ENCODE measurements around the gene RIPPLY2.

The RIPPLY2 gene

DNA sequence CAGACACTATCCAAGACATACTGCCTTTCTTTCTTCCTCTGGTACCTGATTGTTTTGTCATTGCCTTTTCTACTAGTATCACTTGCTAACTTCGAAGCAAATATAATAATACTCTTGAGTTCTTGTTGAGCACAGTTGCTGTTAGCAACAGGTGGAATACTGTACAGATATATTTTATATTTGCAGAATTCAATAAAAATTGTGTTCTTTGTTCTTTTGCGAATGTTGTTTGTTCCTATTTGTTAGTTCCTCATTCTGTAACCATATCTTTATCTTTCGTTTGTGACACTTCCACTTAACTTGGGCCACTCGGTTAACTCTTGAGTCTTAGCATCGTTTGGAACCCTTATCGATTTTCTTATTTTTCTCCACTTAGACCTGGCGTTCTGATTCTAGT is 7.2 kb downstream of the RIPPLY2 start:
- H3K27ac ChIP-seq, result peak overlapping the region; percentile 69
- TF ChIP-seq, protein P1, sequence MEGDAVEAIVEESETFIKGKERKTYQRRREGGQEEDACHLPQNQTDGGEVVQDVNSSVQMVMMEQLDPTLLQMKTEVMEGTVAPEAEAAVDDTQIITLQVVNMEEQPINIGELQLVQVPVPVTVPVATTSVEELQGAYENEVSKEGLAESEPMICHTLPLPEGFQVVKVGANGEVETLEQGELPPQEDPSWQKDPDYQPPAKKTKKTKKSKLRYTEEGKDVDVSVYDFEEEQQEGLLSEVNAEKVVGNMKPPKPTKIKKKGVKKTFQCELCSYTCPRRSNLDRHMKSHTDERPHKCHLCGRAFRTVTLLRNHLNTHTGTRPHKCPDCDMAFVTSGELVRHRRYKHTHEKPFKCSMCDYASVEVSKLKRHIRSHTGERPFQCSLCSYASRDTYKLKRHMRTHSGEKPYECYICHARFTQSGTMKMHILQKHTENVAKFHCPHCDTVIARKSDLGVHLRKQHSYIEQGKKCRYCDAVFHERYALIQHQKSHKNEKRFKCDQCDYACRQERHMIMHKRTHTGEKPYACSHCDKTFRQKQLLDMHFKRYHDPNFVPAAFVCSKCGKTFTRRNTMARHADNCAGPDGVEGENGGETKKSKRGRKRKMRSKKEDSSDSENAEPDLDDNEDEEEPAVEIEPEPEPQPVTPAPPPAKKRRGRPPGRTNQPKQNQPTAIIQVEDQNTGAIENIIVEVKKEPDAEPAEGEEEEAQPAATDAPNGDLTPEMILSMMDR (conservative IDR thresholded peaks at IDR 0.05), result no peak

DNA sequence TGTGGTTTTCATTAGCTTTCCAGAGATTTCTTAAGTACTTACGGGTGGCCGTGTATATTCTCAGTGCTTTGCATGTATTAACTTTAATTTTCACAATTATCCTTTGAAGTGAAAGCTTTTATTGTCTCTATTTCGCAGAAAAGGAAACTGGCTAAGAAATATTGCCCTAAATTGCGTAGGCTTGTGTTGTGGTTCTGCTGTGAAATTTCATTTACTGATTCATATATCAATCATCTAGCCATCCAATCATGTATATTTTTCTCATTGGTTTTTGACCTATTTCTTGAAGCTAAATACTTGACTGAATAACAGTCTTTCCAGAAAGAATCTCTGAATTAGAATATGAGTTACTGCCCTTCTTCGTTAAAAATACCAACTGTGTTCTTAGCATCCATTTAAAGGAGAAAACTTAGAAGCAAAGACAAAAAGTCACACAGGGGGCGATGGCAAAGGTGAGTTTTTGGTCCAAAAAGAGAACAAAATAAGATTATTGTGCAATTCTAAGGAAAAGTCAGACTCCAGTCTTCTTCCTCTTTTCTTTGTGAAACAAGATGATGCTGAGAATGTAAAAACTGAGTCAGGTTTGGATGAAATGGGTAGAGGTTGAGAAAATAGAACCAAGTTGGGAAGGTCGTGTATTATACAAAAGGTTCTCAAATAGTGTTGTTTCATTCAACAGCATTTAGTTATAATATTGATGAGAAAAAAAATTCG is 7.8 kb downstream of the RIPPLY2 start:
- TF ChIP-seq, protein P1 (conservative IDR thresholded peaks at IDR 0.05), result no peak
- no peak overlapping the region for H3K27ac ChIP-seq

DNA sequence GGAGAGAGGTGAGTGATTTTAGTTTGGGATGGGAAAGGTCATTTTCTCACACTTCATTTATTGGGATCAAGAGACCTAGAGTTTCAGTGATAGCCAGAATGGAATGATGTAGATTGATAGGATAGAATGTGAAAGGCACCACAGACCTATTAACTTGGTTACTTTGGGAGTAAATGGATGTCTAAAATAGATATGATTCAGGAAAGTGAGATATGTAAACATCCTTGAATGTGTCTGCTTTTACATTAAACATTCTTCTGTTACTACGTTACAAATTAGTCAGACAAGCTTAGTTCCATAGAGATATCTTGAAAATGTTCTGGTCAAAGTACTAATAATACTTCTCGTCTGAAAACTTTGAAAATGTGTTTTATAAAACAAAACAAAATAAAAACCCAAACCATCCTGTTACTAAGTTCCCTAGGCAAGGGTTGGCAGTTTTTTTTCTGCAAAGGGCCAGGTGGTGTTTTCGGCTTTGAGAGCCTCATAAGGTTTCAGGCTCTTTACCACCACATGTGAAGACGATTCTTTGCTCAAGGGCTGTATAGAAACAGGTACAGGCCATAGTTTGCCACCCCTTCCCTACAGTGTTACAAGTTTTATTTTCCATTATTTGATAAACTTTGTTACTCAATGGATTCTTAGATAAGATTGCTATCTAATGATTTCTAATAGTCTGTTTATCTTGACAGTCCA is 9.8 kb downstream of the RIPPLY2 start:
- H3K27ac ChIP-seq, result no peak overlapping the region
- TF ChIP-seq, protein P1 (conservative IDR thresholded peaks at IDR 0.05), result no peak

DNA sequence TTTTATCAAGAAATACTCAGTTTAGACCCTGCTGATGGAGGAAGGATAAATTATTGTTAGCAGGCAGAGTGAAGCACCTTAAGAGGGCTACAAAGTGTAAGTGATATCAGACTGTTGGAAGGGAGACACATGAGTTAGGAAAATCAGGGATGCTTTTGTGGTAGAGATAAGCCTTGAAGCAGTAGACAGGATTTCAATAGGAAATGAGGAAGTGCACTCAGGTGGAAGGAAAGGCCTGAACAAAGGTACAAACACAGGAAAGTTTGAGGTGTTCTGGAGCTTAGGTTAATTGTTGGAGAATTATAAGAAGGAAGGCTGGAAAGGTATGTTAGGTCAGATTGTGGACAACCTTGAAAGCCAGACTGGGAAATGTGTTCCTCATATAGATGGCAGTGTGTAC is 13.9 kb downstream of the RIPPLY2 start:
- no peak overlapping the region for H3K27ac ChIP-seq
- TF ChIP-seq, protein P1 (conservative IDR thresholded peaks at IDR 0.05), result no peak

DNA sequence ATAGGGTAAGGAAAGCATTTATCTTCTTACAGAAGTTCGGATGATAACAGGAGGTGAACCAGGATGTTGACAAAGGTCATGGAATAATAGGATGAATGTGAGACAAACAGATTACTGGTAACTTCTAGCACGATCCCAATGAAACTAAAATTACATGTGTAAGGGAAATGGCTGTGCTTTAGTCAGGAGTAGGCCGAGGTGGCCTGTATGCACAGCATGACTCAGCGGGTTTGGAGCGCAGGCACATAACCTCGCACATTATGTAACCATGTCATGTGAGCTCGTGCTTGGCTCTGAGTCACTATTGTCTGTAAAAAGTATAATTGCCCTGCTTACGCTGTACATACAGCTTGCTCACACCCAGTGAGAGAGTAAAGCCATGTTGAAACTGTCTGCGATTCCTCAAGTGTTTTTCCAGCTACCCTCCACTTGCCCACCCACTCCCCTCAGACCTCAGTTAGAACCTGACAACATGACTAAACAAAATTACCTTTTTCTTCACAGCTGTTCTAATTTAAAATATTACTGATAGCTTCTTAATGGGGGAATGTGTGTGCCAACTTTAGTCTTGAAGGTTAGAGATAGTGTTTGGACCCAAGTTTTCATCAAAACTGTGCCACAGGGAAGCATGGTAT is 14.5 kb downstream of the RIPPLY2 start:
- no peak overlapping the region for H3K27ac ChIP-seq

DNA sequence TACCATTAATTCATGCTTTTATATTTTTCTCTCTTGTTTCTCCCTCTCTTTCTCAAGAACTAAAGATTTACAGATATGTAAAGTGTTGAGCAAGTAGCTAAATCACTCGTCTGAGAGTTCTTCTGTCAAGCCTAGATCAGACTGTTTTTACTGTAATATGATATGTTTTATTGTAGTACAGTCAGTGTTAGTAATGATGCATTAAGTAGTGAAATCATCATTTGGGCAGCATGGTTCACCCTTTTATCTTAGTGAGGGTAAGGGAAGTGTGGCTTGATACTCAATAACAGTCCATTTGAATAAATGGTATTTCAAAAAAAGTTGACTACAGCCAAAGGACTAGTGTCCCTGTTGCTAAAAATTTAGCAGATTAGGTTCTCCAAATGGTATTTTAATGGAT is 15.5 kb downstream of the RIPPLY2 start:
- no peak overlapping the region for H3K27ac ChIP-seq
- TF ChIP-seq, protein P1 (conservative IDR thresholded peaks at IDR 0.05), result no peak

More for the DNA sequence above, 14.5 kb downstream of the RIPPLY2 start:
- TF ChIP-seq, protein P1 (conservative IDR thresholded peaks at IDR 0.05), result no peak

DNA sequence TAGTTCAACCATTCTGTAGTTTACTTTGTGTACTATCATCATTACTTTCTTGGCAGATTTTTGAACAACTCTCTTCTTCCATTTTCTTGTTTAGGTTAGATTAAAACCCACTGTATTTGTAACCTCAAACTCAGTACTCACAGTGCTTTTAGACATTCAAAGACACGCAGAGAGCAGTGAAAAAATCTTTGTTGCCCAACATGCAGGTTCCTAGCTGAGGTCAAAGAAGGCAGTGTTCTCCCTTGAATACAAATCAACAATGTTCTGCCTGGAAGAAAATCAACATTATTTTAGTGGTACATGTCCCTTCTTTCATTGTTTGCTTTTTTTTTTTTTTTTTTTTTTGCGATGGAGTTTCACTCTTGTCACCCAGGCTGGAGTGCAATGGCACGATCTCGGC is 17.5 kb downstream of the RIPPLY2 start:
- TF ChIP-seq, protein P1 (conservative IDR thresholded peaks at IDR 0.05), result no peak
- no peak overlapping the region for H3K27ac ChIP-seq

Measured in VCaP (cell line).